Mesodermal cell (in vitro differentiated cells): Measurements from ENCODE around the gene RHOXF2.
"Not testable (repeated sequence)": the region's sequence is repeated elsewhere in the genome, so short reads cannot be mapped to it uniquely, and the experiment has no call there.

Source experiments
- H3K27ac ChIP-seq: 2 replicates; pipeline ENCODE4 v1.7.0; 2013; ENCODE audit warnings: mild to moderate bottlenecking, low read depth, low read length, moderate library complexity; ENCODE audit not compliant: severe bottlenecking
- H3K36me3 ChIP-seq: 2 replicates; pipeline ENCODE4 v1.7.1; 2013; ENCODE audit warnings: mild to moderate bottlenecking, low read length, moderate library complexity; ENCODE audit not compliant: control insufficient read depth, insufficient read depth
- H3K4me1 ChIP-seq: one replicate; pipeline ENCODE4 v1.7.1; 2013; ENCODE audit warnings: mild to moderate bottlenecking, low read length; ENCODE audit not compliant: insufficient read depth, control insufficient read depth, poor library complexity, severe bottlenecking
- H3K4me3 ChIP-seq: 2 replicates; pipeline ENCODE4 v1.7.0; 2013; ENCODE audit warnings: low read length, control low read depth, mild to moderate bottlenecking; ENCODE audit not compliant: insufficient read depth, poor library complexity, severe bottlenecking; ENCODE audit errors: extremely low read depth
- H3K9me3 ChIP-seq: 2 replicates; pipeline ENCODE4 v1.7.1; 2013; ENCODE audit warnings: mild to moderate bottlenecking, low read length, moderate library complexity; ENCODE audit not compliant: control insufficient read depth
- WGBS, 2 experiments: methylation state at CpG; one replicate each; pipeline ENCODE4 v1.1.5; 2013; ENCODE audit warnings: missing lambda C conversion rate in 2 of 2; ENCODE audit not compliant: insufficient coverage in 2 of 2; 5-methylcytosine and 5-hydroxymethylcytosine counted together

RHOXF2 gene

DNA sequence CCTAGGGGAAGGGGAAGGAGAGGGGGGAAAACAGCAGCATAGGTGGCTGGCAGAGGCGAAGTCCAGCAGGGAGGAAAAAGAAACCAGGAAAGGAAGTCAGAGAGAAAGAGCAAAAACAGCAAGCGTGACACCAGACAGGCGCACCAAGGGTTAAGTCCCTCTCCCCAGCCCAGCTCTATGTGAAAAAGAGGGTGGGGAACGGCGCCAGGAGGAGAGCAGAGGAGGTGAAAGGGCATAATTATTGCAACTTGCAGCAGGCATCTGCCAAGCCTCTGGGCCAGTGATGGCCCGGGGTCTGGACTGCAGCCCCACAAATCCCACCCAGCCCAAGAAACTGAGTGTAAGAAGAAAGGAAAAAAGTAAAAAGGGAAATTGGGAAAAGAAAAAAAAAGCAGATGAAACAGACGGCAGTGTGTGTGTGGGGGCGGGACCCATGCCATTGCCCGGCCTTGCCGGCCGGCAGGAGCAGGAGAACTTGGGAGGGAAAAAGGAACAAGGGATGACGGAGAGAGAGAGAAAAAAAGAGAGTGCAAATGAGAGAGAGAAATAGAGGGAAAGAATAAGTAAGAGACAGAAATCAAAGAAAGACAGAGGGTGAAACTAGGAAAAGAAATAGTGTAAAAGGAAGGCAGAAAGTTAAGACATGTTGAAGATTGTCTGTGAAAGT is 14.1 kb upstream of the RHOXF2 start:
- Histone ChIP-seq H3K4me3 (no peak overlapping the region), H3K9me3 (no peaks in the 10 kb centered on the region), H3K4me1 (no peaks in the 10 kb centered on the region), H3K27ac (no peak overlapping the region), H3K36me3 (no peaks in the 10 kb centered on the region)
- 42 to 67% methylated on average over 3 to 6 of the region's 12 CpGs for WGBS, 2 experiments

GRCh38 chrX:120145295-120145925 is 13.0 kb upstream of the RHOXF2 start:
- Histone ChIP-seq H3K4me3 (no peak overlapping the region), H3K27ac (no peak overlapping the region), H3K36me3 (no peaks in the 10 kb centered on the region), H3K4me1 (no peaks in the 10 kb centered on the region), H3K9me3 (no peaks in the 10 kb centered on the region)
- WGBS, 2 experiments = no CpG with 5 or more reads among the region's 4 CpGs

- H3K36me3 ChIP-seq, H3K4me3 ChIP-seq, H3K27ac ChIP-seq, H3K9me3 ChIP-seq, H3K4me1 ChIP-seq: not testable (repeated sequence)
- WGBS, 2 experiments = no CpG with 5 or more reads among the region's 1 CpG
These were observed 12.1 kb upstream of the RHOXF2 start for GRCh38 chrX:120146323-120146722.

DNA sequence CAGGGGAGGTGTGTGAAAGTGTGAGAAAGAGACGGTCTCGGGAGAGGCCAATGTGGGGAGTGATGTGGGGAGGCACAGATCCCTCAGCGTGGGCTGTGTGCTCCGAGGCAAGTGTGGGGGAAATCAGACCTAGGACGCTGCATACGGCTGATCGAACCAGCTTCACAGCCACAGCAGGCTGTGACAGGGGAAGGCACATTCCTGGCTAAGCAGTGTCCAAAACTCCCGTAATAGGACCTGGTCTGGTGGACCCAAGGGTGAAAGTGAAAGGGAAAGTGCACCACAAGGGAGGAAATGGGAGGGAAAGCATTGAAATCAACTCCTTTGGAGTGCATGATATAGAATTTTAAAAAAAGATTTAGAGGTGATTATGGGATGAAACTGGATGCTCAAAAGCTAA is 10.9 kb upstream of the RHOXF2 start:
- Histone ChIP-seq H3K4me3 (no peak overlapping the region), H3K27ac (no peak overlapping the region), H3K36me3 (no peaks in the 10 kb centered on the region), H3K9me3 (no peaks in the 10 kb centered on the region), H3K4me1 (no peaks in the 10 kb centered on the region)
- 90 to 96% methylated on average over 2 to 4 of the region's 8 CpGs for WGBS, 2 experiments

- H3K4me1 ChIP-seq, H3K4me3 ChIP-seq, H3K27ac ChIP-seq, H3K36me3 ChIP-seq, H3K9me3 ChIP-seq: not testable (repeated sequence)
- no CpG with 5 or more reads among the region's 12 CpGs for WGBS, 2 experiments
These were observed 8.2 kb upstream of the RHOXF2 start for GRCh38 chrX:120150109-120150744.

- H3K27ac ChIP-seq, H3K9me3 ChIP-seq, H3K4me1 ChIP-seq, H3K4me3 ChIP-seq, H3K36me3 ChIP-seq: not testable (repeated sequence)
- WGBS, 2 experiments = no CpG with 5 or more reads among the region's 33 CpGs
These were observed 673 bp downstream of the RHOXF2 start for GRCh38 chrX:120159086-120159485.

DNA sequence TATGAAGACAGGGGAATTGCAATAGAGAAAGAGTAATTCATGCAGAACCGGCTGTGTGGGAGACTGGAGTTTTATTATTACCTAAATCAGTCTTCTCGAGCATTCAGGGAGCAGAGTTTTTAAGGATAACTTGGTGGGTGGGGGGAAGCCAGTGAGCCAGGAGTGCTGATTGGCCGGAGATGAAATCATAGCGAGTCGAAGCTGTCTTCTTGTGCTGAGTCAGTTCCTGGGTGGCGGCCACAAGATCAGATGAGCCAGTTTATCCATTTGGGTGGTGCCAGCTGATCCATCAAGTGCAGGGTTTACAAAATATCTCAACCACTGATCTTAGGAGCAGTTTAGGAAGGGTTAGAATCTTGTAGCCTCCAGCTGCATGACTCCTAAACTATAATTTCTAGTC is 34.8 kb downstream of the RHOXF2 start:
- WGBS, 2 experiments = no CpG with 5 or more reads among the region's 6 CpGs
- not testable (repeated sequence) for H3K4me3 ChIP-seq

DNA sequence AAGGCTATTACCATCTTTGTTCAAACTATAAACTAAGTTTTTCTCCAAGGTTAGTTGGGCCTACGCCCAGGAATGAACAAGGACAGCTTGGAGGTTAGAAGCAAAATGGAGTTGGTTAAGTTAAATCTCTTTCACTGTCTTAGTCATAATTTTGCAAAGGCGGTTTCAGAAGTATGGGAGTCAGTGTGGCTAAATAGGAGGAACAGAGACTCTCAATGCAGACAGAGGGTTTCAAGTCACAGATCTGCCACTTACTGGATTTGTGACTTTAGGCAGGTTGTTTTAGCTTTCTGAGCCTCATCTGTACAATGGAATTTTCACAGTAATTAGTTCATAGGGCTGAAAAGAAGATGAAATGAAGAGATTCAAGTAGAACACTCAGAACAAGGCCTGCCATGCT is 35.3 kb downstream of the RHOXF2 start:
- not testable (repeated sequence) for H3K36me3 ChIP-seq, H3K9me3 ChIP-seq, H3K27ac ChIP-seq, H3K4me1 ChIP-seq, H3K4me3 ChIP-seq
- no CpG with 5 or more reads among the region's 2 CpGs for WGBS, 2 experiments

More for the DNA sequence above, 34.8 kb downstream of the RHOXF2 start:
- not testable (repeated sequence) for H3K27ac ChIP-seq, H3K9me3 ChIP-seq, H3K36me3 ChIP-seq, H3K4me1 ChIP-seq

DNA sequence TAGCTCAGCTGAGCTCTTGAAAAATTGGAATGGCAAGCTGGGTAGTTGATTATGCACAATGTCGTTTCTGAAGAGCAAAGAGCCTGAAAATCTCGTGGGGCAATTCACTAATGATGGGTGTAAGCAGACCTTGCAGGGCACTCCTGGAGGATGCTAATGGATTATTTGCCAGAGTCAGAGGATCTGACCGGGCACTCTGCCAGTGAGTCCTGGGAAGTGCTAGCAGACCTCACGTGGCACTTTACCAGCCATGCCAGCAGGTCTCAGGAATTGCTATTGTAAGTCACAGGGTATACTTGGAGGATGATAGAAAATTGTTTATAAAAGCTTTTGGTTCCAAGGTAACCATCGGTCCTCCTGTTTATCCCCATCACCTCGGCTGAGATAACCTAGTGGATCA is 37.4 kb downstream of the RHOXF2 start:
- not testable (repeated sequence) for H3K27ac ChIP-seq, H3K4me3 ChIP-seq, H3K4me1 ChIP-seq, H3K36me3 ChIP-seq, H3K9me3 ChIP-seq
- WGBS, 2 experiments = no CpG with 5 or more reads among the region's 6 CpGs

DNA sequence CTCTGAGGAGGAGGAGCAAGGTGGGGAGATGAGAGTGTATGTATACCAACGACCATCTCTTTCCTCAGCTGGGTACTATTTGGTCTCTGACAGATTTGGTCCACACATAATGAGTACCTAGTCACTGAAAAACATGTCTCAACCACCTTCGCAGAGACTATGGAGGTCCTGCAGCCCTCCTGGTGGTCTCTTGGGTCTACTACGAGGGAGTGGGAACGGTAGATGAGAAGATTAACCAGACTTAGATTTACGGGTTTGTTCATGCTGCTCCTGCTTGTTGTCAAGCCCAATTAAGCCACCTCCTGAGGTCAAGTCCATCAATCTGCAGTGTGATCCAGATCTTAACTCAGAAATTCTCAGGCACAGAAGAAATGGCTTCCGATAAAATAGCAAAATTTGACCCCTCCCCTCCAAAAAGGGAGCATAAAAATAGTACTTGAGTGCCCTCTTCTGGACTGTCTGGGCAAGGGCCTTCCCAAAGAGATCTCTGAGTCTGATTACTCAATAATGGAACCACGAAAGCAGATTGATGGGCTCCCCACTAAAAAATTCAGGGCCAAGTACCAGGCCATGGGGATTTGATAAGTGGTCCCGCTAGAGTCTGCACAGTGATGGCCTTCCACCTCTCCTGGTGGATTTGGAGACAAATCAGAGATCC is 38.3 kb downstream of the RHOXF2 start:
- not testable (repeated sequence) for H3K27ac ChIP-seq, H3K4me3 ChIP-seq, H3K9me3 ChIP-seq, H3K4me1 ChIP-seq, H3K36me3 ChIP-seq
- WGBS, 2 experiments = no CpG with 5 or more reads among the region's 8 CpGs

- Histone ChIP-seq H3K4me1 (no peaks in the 10 kb centered on the region), H3K4me3 (no peak overlapping the region), H3K27ac (no peak overlapping the region), H3K9me3 (no peaks in the 10 kb centered on the region), H3K36me3 (no peaks in the 10 kb centered on the region)
- WGBS, 2 experiments = 91% methylated on average over 6 of the region's 11 CpGs; no CpG with 5 or more reads in 1 of the 2 experiments
These were observed 42.4 kb downstream of the RHOXF2 start for GRCh38 chrX:120200851-120201250.
